Stomach smooth muscle (tissue), 2 donors: ENCODE data around the gene AP2A2.

Experiments used
- H3K27ac ChIP-seq: one replicate; pipeline ENCODE4 v1.7.0; 2013; ENCODE audit warnings: mild to moderate bottlenecking, low read length, inconsistent platforms
- H3K27me3 ChIP-seq, 2 donors: one replicate each; pipeline ENCODE4 v1.7.0; 2013; ENCODE audit warnings: low read length in 2 of 2; ENCODE audit not compliant: insufficient read depth in 2 of 2, control insufficient read depth in 1 of 2
- H3K36me3 ChIP-seq, 2 donors: one replicate each; pipeline ENCODE4 v1.7.0; 2013; ENCODE audit warnings: low read length in 2 of 2; ENCODE audit not compliant: control insufficient read depth in 2 of 2, insufficient read depth in 2 of 2
- H3K4me1 ChIP-seq: one replicate; pipeline ENCODE4 v1.7.0; 2013; ENCODE audit warnings: low read length; ENCODE audit not compliant: control insufficient read depth, insufficient read depth
- H3K4me3 ChIP-seq, 2 donors: one replicate each; pipeline ENCODE4 v1.7.0; 2013; ENCODE audit warnings: low read length in 2 of 2
- H3K9ac ChIP-seq, 2 donors: one replicate each; pipeline ENCODE4 v1.7.0; 2013; ENCODE audit warnings: low read length in 2 of 2, mild to moderate bottlenecking in 1 of 2
- H3K9me3 ChIP-seq, 2 donors: one replicate each; pipeline ENCODE4 v1.7.0; 2013; ENCODE audit warnings: low read length in 2 of 2; ENCODE audit not compliant: control insufficient read depth in 2 of 2
- donor health status: healthy.
- donor health status: Pancreatic carcinoma.

AP2A2 gene

DNA sequence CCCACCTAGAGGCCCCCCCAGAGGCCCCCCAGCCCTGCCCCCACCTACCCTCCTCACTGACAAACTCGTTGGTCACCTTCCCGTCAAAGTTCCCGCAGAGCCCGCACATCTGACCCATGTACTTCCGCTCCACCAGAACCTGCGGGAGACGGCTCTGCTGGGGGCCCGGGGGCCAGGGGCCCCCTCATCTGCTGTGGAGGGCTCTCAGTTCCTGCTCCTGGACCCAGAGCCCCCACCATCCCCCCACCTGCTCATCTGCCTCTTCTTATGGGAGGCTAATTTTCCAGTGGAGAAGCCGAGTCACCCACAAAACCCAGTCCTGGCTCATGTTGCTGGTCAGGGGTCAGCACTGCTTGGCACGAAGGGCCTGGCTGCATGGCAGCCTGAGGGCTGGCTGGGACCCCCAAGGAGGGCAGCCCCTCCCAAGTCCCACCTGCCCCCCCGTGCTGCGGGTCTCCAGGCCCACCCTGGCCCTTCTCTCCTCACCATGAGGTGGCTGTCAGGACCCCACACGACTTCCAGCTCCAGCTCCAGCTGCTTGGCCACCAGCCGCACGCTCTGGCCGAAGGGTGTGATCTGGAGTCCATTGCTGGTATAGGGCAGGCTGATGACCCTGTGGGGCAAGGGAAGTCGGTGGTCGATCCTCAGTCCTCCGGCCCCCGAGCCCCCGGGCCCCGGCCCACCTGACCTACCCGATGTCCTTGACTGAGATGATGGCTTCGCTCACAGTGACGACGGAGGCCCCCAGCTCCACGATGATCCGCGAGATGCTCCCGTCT, 105.6 kb downstream of the AP2A2 start:
- Histone ChIP-seq H3K27ac (no peak overlapping the region), H3K4me1 (no peaks in the 10 kb centered on the region), H3K4me3 (no peak overlapping the region), H3K9ac (no peak overlapping the region), H3K36me3 (no peaks in the 10 kb centered on the region), H3K27me3 (no peaks in the 10 kb centered on the region), H3K9me3 (no peaks in the 10 kb centered on the region)

DNA sequence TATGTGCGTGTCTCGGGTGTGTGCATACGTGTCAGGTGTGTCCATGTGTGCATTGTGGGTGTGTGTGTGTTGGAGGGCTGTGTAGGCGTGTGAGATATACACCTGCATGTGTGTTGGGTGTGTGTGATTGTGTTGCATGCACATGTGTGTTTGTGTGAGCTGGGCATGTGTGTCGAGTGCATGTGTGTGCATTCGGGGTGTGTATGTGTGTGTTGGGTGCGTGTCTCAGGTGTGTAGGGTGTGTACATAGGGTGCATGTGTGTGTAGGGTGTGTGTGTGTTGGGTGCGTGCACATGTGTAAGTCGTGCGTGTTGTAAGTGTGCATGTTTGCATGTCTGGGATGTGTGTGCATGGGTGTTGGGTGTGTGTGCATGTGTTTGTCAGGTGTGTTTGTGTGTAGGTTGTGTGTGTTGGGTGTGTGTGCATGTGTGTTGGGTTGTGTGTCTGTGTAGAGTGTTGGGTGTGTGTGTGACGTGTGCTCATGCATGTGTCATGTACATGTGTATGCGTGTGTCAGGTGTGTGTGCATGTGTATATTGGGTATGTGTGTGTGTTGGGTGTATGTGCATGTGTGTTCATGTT, 106.7 kb downstream of the AP2A2 start:
- Histone ChIP-seq H3K4me1 (no peaks in the 10 kb centered on the region), H3K9ac (no peak overlapping the region), H3K27me3 (peaks cover 4% of the 10 kb centered on the region in 2 donors), H3K27ac (no peak overlapping the region), H3K36me3 (no peaks in the 10 kb centered on the region), H3K4me3 (no peak overlapping the region), H3K9me3 (no peaks in the 10 kb centered on the region)

- Histone ChIP-seq H3K27ac (no peak overlapping the region), H3K4me1 (no peaks in the 10 kb centered on the region), H3K9me3 (no peaks in the 10 kb centered on the region), H3K36me3 (no peaks in the 10 kb centered on the region), H3K4me3 (no peak overlapping the region), H3K9ac (no peak overlapping the region), H3K27me3 (peaks cover 7 to 9% of the 10 kb centered on the region in 2 donors)
These were observed 107.5 kb downstream of the AP2A2 start for GRCh38 chr11:1033016-1033798.

DNA sequence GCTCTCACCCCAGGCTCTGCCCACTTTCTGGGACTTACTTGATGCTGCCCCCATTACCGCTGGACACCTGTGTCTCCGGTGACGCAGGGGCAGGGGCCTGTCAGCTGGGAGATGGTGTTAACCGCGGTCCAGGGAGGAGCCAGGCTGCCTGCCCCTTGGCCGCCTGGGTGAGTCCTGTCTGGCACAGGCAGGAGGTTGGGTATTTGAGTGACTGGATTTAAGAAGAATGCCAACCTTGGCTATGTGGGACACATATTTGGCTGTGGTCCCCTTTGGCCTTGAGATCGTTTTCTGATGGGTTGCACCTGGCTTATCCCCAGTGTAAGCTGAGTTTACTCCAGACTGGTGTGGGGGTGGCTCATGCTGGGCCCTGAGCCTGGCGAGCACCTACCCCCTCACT, 108.3 kb downstream of the AP2A2 start:
- Histone ChIP-seq H3K27me3 (peaks cover 8 to 10% of the 10 kb centered on the region in 2 donors), H3K4me1 (no peaks in the 10 kb centered on the region), H3K4me3 (no peak overlapping the region), H3K36me3 (no peaks in the 10 kb centered on the region), H3K9me3 (no peaks in the 10 kb centered on the region), H3K9ac (no peak overlapping the region), H3K27ac (no peak overlapping the region)

- Histone ChIP-seq H3K4me1 (no peaks in the 10 kb centered on the region), H3K9ac (no peak overlapping the region), H3K9me3 (no peaks in the 10 kb centered on the region), H3K36me3 (no peaks in the 10 kb centered on the region), H3K27ac (no peak overlapping the region), H3K27me3 (peaks cover 8 to 10% of the 10 kb centered on the region in 2 donors), H3K4me3 (no peak overlapping the region)
These were observed 109.0 kb downstream of the AP2A2 start for GRCh38 chr11:1034456-1035295.

GRCh38 chr11:1035577-1036283, 110.1 kb downstream of the AP2A2 start:
- Histone ChIP-seq H3K27me3 (peaks cover 10 to 14% of the 10 kb centered on the region in 2 donors), H3K9me3 (no peaks in the 10 kb centered on the region), H3K4me1 (no peaks in the 10 kb centered on the region), H3K9ac (no peak overlapping the region), H3K27ac (no peak overlapping the region), H3K36me3 (no peaks in the 10 kb centered on the region), H3K4me3 (no peak overlapping the region)

DNA sequence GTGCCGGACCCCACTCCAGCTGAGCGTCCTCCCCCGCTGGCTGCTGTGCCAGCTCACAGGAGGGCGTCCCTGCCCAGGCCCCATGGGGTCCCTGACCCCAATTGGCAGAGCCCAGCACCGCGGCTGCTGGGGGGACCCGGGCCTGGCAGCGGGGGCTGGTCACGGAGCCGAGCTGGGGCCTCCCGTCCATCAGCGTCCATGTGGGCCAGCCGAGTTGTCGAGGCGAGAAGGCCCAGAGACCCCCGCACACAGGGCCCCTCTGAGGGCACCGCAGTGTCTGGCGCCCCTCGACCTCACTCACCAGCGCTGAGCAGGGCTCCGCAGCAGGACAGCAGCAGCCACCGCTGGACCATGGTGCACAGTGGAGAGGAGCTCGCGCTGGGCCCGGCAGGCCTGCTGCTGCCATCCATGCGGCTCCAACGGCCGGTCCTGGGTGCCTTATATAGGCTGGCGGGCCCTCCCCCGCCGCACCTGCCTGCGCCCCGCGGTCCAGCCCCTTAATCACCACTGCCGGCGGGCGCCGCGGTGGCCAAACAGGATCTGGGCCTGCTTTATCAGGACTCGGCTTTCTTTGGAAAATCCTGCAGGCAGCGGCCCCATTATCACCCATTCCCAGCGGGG, 110.7 kb downstream of the AP2A2 start, which contains the start of gene MUC6:
Gene MUC6 (minus strand): TSS at position 416 of the 621 bp plus-strand sequence. CDS start 63 bp downstream, at position 353.
- Histone ChIP-seq H3K27ac (no peak within 1 kb of the TSS), H3K4me1 (no peaks in the 10 kb centered on the region), H3K9ac (no peak within 1 kb of the TSS), H3K36me3 (no peaks in the 10 kb centered on the region), H3K9me3 (no peaks in the 10 kb centered on the region), H3K4me3 (no peak within 1 kb of the TSS), H3K27me3 (peaks cover 12 to 14% of the 10 kb centered on the region in 2 donors)

- peaks cover 17% of the 10 kb centered on the region in 2 donors for H3K27me3 ChIP-seq
- H3K36me3 ChIP-seq = no peaks in the 10 kb centered on the region
- H3K9ac ChIP-seq = no peak overlapping the region
- no peak overlapping the region for H3K27ac ChIP-seq
- no peaks in the 10 kb centered on the region for H3K9me3 ChIP-seq
- no peak overlapping the region for H3K4me3 ChIP-seq
- no peaks in the 10 kb centered on the region for H3K4me1 ChIP-seq
These were observed 111.3 kb downstream of the AP2A2 start for GRCh38 chr11:1036931-1037330.

DNA sequence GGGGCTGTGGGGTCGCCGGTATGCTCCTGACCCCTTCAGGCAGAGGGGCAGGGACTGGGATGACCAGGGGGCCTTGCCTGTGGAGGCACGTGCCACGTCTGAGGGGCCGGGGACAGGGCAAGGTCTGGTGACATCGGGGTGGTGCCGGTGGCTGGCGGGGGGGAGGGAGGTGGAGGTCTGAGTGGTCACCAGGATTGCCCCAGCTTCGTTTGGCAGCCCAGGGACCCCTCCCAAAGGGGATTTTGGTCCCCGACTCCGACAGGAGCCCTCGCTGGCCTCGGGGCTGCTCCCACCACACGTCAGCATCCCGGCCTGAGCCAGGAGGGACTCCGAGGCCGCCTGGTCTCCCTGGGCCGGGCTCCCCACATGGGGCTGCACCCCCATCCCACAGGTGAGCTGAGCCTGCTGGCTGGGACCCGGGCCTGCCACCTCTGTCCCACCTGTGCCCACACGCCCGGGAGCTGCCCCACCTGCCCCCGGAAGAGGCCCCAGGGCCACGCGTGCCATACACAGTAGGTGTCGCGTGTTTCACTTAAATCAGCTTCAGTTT, 111.9 kb downstream of the AP2A2 start:
- H3K27ac ChIP-seq = no peak overlapping the region
- H3K27me3 ChIP-seq = peaks cover 17 to 21% of the 10 kb centered on the region in 2 donors
- no peaks in the 10 kb centered on the region for H3K9me3 ChIP-seq
- no peaks in the 10 kb centered on the region for H3K4me1 ChIP-seq
- no peak overlapping the region for H3K4me3 ChIP-seq
- H3K9ac ChIP-seq = no peak overlapping the region
- no peaks in the 10 kb centered on the region for H3K36me3 ChIP-seq
